T follicular helper cell (primary cell): Measurements from ENCODE around the gene MAPK6.
"Not testable (repeated sequence)": the region's sequence is repeated elsewhere in the genome, so short reads cannot be mapped to it uniquely, and the experiment has no call there.

Experiments used
- DNase-seq: peaks from one replicate; pipeline ENCODE4 v3.0.0-alpha.2; 2020; ENCODE audit warnings: low read depth

The MAPK6 gene

GRCh38 chr15:52080031-52080430, 61.0 kb downstream of the MAPK6 start:
- DNase-seq: no peak

- no peak for DNase-seq
Observed at GRCh38 chr15:52080706-52081392, 61.8 kb downstream of the MAPK6 start.

GRCh38 chr15:52082197-52083036, 63.4 kb downstream of the MAPK6 start:
- no peak for DNase-seq

GRCh38 chr15:52083037-52083359, 64.0 kb downstream of the MAPK6 start:
- not testable (repeated sequence) for DNase-seq

GRCh38 chr15:52083603-52084002, 64.6 kb downstream of the MAPK6 start:
- no peak for DNase-seq

- DNase-seq: no peak
Observed at GRCh38 chr15:52085299-52085698, 66.3 kb downstream of the MAPK6 start.

GRCh38 chr15:52086011-52086786, 67.2 kb downstream of the MAPK6 start:
- DNase-seq: no peak

GRCh38 chr15:52090193-52090592, 71.2 kb downstream of the MAPK6 start:
- DNase-seq: no peak

GRCh38 chr15:52093167-52093538, 74.1 kb downstream of the MAPK6 start:
- no peak for DNase-seq

- DNase-seq: no peak
Observed at GRCh38 chr15:52093539-52094510, 74.8 kb downstream of the MAPK6 start.

GRCh38 chr15:52094811-52095584, 76.0 kb downstream of the MAPK6 start:
- DNase-seq: no peak

GRCh38 chr15:52095597-52096262, 76.7 kb downstream of the MAPK6 start:
- DNase-seq: no peak

- not testable (repeated sequence) for DNase-seq
Observed at GRCh38 chr15:52096536-52096935, 77.5 kb downstream of the MAPK6 start.

- no peak for DNase-seq
Observed at GRCh38 chr15:52097180-52097579, 78.2 kb downstream of the MAPK6 start.

GRCh38 chr15:52098323-52098722, 79.3 kb downstream of the MAPK6 start:
- no peak for DNase-seq

- DNase-seq: no peak
Observed at GRCh38 chr15:52099651-52100272, 80.7 kb downstream of the MAPK6 start.

- DNase-seq: no peak
Observed at GRCh38 chr15:52100807-52101442, 81.9 kb downstream of the MAPK6 start.

GRCh38 chr15:52101542-52102323, 82.7 kb downstream of the MAPK6 start:
- DNase-seq: no peak
